ENCODE measurements around the gene POLE3.

DNA sequence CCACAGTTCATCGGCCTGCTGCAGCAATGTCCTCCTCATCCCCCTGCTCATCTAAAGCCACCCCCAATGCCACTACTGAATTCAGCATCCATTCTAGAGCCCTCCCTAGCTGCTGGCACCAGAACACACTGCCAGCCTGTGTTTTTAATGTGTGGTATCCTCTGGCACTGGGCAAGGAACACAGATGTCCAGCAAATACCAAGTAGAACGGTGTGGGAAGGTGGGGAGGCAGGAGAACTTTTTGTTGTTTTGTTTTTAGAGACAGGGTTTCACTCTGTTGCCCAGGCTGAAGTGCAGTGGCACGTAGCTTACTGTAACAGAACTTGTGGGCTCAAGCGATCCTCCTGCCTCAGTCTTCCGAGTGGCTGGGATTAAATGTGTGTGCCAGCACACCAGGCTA lies 38.4 kb downstream of the POLE3 start:
- TF ChIP-seq POLR2A (IDR thresholded peaks at IDR 0.05; ENCODE audit: low read depth, low read length) (no peak), POLR2AphosphoS5 (IDR thresholded peaks at IDR 0.05; ENCODE audit: low read depth, low read length) (no peak), TAF1 (IDR thresholded peaks at IDR 0.05; ENCODE audit: borderline replicate concordance, low read depth, low read length) (no peak)

Measured in GM12892 (cell line).